Measurements from ENCODE around the gene ATF5.

Gene ATF5

GRCh38 chr19:49932041-49932451, 3.0 kb downstream of the ATF5 start:
- Histone ChIP-seq H3K9ac (no peak overlapping the region), H3K36me3 (ENCODE audit: insufficient read depth) (peaks cover 11% of the 10 kb centered on the region; the same call in 1 of the 2 replicates), H3K27me3 (ENCODE audit: insufficient read depth, low read depth) (no peaks in the 10 kb centered on the region), H2AFZ (ENCODE audit: low read depth) (no peak overlapping the region), H3K4me2 (no peak overlapping the region), H4K20me1 (ENCODE audit: insufficient read depth) (peaks cover 3% of the 10 kb centered on the region; the same call in 1 of the 2 replicates), H3K4me1 (ENCODE audit: low read depth, poor library complexity, severe bottlenecking) (peaks cover 14% of the 10 kb centered on the region), H3K79me2 (ENCODE audit: insufficient read depth, low read depth) (peaks cover 45% of the 10 kb centered on the region), H3K27ac (no peak overlapping the region), H3K4me3 (IDR thresholded peaks at IDR 0.05; ENCODE audit: insufficient read depth, low read depth, low read length) (no peak overlapping the region)
- no peak for TF ChIP-seq CTCF (conservative IDR thresholded peaks at IDR 0.05; ENCODE audit: low read depth, low read length)

GRCh38 chr19:49932731-49933131, 3.7 kb downstream of the ATF5 start:
- peaks cover 9% of the 10 kb centered on the region; the same call in 1 of the 2 replicates for H3K36me3 ChIP-seq (ENCODE audit: insufficient read depth)
- peaks cover 39% of the 10 kb centered on the region for H3K79me2 ChIP-seq (ENCODE audit: insufficient read depth, low read depth)
- no peaks in the 10 kb centered on the region for H3K27me3 ChIP-seq (ENCODE audit: insufficient read depth, low read depth)
- H3K4me1 ChIP-seq (ENCODE audit: low read depth, poor library complexity, severe bottlenecking) = peaks cover 7% of the 10 kb centered on the region
- no peak overlapping the region for H3K9ac ChIP-seq
- H4K20me1 ChIP-seq (ENCODE audit: insufficient read depth) = peaks cover 3% of the 10 kb centered on the region; the same call in 1 of the 2 replicates
- H3K4me3 ChIP-seq (IDR thresholded peaks at IDR 0.05; ENCODE audit: insufficient read depth, low read depth, low read length) = no peak overlapping the region
- H3K4me2 ChIP-seq = no peak overlapping the region
- TF ChIP-seq CTCF (conservative IDR thresholded peaks at IDR 0.05; ENCODE audit: low read depth, low read length) = no peak
- no peak overlapping the region for H3K27ac ChIP-seq
- H2AFZ ChIP-seq (ENCODE audit: low read depth) = no peak overlapping the region

GRCh38 chr19:49933643-49934042, 4.6 kb downstream of the ATF5 start:
- Histone ChIP-seq H3K27ac (no peak overlapping the region), H3K4me1 (ENCODE audit: low read depth, poor library complexity, severe bottlenecking) (peaks cover 3% of the 10 kb centered on the region), H3K27me3 (ENCODE audit: insufficient read depth, low read depth) (no peaks in the 10 kb centered on the region), H3K79me2 (ENCODE audit: insufficient read depth, low read depth) (peaks cover 29% of the 10 kb centered on the region), H4K20me1 (ENCODE audit: insufficient read depth) (peaks cover 3% of the 10 kb centered on the region; the same call in 1 of the 2 replicates), H3K4me2 (no peak overlapping the region), H3K9ac (no peak overlapping the region), H3K4me3 (IDR thresholded peaks at IDR 0.05; ENCODE audit: insufficient read depth, low read depth, low read length) (no peak overlapping the region), H3K36me3 (ENCODE audit: insufficient read depth) (peaks cover 9% of the 10 kb centered on the region; the same call in 1 of the 2 replicates), H2AFZ (ENCODE audit: low read depth) (no peak overlapping the region)
- no peak for TF ChIP-seq CTCF (conservative IDR thresholded peaks at IDR 0.05; ENCODE audit: low read depth, low read length)

GRCh38 chr19:49936549-49936948, 7.5 kb downstream of the ATF5 start:
- H3K27ac ChIP-seq = no peak overlapping the region
- H3K4me1 ChIP-seq (ENCODE audit: low read depth, poor library complexity, severe bottlenecking) = no peaks in the 10 kb centered on the region
- H4K20me1 ChIP-seq (ENCODE audit: insufficient read depth) = 0 out of 2 replicates have a peak, but pooled peaks cover 3% of the 10 kb centered on the region

More at GRCh38 chr19:49936549-49936948, 7.5 kb downstream of the ATF5 start:
- no peak overlapping the region for H3K9ac ChIP-seq
- H3K27me3 ChIP-seq (ENCODE audit: insufficient read depth, low read depth) = no peaks in the 10 kb centered on the region; the same call in 1 of the 2 replicates
- TF ChIP-seq CTCF (conservative IDR thresholded peaks at IDR 0.05; ENCODE audit: low read depth, low read length) = no peak
- no peak overlapping the region for H3K4me2 ChIP-seq
- H3K79me2 ChIP-seq (ENCODE audit: insufficient read depth, low read depth) = peaks cover 4% of the 10 kb centered on the region; the same call in 1 of the 2 replicates
- H2AFZ ChIP-seq (ENCODE audit: low read depth) = no peak overlapping the region
- H3K4me3 ChIP-seq (IDR thresholded peaks at IDR 0.05; ENCODE audit: insufficient read depth, low read depth, low read length) = no peak overlapping the region
- peaks cover 5% of the 10 kb centered on the region; the same call in 1 of the 2 replicates for H3K36me3 ChIP-seq (ENCODE audit: insufficient read depth)

Measured in KMS-11 (cell line).